SK-N-SH treated with all-trans-retinoic acid at 6 μM for 48 hours (cell line): ENCODE measurements around the gene SFT2D2.

Experiments used
- ARNTL ChIP-seq: fragments of 450-650 bp; formaldehyde crosslinking; IDR thresholded peaks from 2 replicates; pipeline ENCODE4 v1.5.0; 2020; ENCODE audit warnings: low read depth, mild to moderate bottlenecking, moderate library complexity, borderline replicate concordance
- PATZ1 ChIP-seq: fragments of 250-450 bp; sonication (Bioruptor Pico); IDR thresholded peaks from 2 replicates; pipeline ENCODE4 v1.8.0; 2020; ENCODE audit warnings: mild to moderate bottlenecking, moderate library complexity, borderline replicate concordance
- POU6F1 ChIP-seq: fragments of 250-450 bp; sonication (Bioruptor Pico); IDR thresholded peaks from 2 replicates; pipeline ENCODE4 v1.8.0; 2021; ENCODE audit warnings: low read depth, mild to moderate bottlenecking, moderate library complexity, borderline replicate concordance

- no peak for TF ChIP-seq ARNTL (CRISPR knock-in tag)
- TF ChIP-seq PATZ1 (CRISPR knock-in tag): no peak
- TF ChIP-seq POU6F1: no peak
These were observed 74.8 kb downstream of the SFT2D2 start for GRCh38 chr1:168300626-168301025.
